NCI-H748 (cell line): ENCODE data around the gene BLMH.
A peak's percentile ranks its signal among the peaks of the same experiment; 100 is the strongest.

Experiments used
- DNase-seq: peaks from one replicate; lab custom pipeline; 2025; ENCODE audit not compliant: unreplicated experiment; lab: John Stamatoyannopoulos, UW

Gene BLMH

DNA sequence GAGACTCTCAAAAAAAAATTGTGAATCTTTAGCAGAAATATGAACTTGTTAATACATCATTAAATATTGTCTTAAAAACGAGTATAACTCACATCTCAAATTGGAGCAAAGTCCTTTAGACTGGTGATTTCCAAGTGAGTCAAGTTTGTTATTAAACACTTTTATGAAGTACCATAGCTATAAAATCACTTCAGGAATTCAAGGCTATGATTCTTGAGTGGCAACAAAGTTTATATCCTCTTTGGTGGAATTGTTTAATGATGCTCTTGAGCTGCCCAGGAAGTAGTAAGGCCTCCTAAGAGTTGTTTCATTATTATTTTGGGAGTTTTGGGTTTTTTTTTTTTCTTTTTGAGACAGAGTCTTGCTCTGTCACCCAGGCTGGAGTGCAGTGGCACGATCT lies 16.7 kb upstream of the BLMH start:
- no peak for DNase-seq

DNA sequence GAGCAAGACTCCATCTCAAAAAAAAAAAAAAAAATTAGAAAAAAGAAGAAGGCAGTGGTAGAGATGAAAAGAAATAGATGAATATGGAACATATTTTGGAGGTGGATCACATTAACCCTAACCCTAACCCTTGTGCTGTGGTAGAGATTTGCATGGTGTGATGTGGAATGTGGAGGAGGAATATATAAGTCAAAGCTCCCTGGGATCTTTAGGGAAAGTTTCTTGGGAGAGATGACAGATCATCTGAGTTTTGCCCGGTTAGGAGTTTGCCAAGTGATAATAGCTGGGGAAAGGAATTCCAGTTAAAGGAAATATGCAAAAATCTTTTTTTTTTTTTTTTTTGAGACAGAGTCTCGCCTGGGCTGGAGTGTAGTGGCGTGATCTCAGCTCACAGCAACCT lies 13.0 kb upstream of the BLMH start:
- DNase-seq: no peak

DNA sequence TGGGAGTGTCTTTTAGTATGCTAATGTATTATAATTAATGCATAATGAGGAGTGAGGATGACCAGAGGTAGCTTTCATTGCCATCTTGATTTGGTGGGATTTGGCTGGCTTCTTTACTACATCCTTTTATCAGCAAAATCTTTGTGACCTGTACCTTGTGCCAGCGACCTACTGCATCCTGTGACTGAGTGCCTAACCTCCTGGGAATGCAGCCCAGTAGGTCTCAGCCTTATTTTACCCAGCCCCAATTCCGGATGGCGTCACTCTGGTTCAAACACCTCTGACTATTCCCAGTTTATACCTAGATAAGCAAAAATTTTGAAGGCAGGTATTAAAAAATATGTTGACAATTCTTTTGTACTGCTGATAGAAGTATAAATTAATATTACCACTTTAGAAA lies 10.5 kb upstream of the BLMH start:
- no peak for DNase-seq

DNA sequence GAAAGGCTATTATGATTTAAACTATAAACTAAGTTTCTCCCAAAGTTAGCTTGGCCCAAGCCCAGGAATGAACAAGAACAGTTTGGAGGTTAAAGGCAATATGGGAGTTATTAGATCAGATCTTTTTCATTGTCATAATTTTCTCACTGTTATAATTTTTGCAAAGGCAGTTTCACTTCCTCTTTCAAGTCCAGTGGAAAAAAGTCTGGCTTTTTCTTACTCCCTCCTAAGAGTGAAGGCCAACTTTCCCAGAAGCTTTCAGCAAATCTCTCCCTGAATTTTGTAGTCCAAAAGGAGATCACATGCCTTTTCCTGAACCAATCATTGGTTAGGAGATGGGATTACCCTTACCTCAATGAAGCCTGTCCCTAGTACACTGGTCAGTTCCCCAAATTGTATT lies 9.1 kb upstream of the BLMH start:
- DNase-seq: no peak

DNA sequence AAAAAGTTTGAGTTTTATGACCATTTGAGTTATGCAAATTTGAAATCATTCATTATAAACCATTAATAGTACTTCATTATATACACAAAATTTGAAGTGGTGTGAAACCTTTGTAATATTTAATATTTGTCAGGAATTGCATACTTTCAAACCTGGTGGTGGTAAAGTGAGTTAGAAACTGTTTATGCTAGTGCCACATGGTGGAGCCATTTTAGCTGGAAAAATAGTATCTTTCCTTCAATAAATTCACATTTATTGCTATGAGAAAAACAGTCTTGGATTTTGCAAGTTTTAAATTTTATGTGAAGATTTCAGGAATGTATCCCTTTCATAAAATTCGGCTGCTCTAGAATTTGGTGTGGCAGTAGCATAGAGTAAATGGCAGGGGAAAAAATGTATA lies 7.3 kb upstream of the BLMH start:
- no peak for DNase-seq

DNA sequence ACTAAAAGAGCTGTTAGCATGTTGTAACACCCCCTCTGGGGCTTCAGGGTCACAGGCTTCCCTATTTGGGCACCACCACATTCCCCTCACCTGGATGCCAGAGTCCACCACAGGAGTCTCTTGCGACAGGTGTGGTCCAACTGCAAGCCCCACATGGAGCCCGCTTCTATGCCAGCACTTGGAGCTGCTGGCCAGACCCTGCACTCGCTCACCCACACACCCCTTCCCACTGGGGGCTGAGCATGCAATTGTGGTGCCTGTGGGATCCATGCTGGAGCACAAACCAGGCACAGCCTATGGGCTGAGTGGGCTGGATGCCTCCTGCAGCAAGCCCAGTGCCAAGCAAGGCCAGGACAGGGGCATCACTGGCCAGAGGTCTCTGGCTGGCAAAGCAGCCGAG lies 6.0 kb upstream of the BLMH start:
- no peak for DNase-seq

DNA sequence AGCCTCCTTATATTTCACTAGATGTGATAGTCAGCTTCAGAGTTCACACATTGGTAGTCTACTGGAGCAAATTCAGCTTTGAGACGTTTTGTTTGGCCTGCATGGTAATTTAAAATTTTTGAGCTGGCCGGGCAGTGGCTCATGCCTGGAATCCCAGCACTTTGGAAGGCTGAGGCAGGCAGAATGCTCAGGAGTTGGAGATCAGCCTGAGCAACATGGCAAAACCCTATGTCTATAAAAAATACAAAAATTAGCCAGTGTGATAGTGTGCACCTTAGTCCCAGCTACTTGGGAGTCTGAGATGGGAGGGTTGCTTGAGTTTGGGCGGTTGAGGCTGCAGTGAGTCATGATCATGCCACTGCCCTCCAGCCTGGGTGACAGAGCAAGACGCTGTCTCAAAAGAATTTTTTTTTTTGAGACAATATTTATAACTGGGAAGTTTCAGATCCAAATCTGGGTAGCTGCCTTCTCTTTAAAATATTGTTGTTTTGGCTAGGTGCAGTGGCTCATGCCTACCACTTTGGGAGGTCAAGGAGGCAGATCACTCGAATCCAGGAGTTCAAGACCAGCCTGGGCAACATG lies 4.8 kb upstream of the BLMH start:
- no peak for DNase-seq

DNA sequence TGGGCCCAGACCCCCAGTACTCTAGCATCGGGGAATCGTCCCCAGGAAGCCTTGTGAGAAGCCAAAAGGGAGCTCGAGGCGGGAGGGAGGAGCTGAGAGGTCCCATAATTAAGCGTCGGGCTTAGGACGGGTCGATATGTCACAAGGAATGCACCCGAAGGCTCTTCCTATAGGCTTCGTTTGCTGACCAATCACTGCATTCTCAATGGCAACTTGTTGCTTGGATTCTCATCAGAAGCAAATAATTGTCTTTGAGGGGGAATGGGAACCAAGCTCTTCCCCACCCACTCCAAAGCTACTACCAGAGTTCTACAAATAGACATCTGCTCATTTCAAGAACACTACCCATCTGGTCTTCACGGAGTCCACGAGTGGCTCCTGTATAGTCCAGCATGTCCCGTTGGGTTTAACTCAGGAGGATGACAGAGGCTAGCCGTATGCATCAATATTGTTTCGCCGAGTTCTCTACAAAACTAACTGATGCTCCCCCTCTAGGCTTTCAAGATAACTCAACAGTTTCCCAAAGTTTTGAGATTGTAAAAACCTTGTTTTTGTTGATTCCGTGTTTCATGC lies 628 bp upstream of the BLMH start:
- DNase-seq: peak; percentile 84

DNA sequence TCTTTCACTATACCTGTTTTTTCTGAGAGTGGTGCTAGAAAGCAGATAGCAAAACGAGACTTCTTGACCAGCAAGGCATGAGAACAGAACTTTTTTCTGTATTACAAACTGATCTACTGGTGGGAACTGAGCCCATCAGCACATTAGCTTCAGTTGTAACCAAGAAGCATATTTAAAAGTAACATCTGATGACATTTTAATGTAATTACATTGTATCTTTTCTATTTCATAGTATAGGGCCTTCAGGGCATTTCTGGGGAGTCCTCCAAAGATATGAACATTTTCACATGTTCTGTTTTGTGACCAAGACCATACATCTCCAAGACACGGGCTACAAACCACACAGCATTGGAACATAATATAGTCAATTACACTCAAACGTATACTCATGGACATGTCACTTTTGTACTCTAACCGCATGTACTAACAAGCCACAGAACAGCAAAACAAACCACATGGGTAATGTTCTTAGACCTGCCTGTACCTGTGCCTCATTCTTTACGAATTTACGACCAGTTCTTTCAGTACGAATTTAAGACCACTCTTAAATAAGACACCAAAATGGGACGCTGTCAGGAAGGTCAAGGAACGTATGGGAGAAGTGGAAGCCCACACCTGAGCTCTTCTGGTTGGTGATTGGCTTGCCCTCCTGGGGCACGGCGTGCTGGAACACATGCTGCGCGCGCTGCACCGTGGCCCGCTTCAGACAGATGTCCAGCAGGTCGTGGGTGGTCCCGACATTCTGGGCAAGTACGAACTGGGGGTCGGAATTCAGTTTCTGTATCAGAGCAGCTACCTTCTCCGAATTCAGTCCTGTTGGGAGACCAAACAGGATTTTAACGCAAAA lies 825 bp downstream of the BLMH start:
- peak; percentile 63 for DNase-seq

DNA sequence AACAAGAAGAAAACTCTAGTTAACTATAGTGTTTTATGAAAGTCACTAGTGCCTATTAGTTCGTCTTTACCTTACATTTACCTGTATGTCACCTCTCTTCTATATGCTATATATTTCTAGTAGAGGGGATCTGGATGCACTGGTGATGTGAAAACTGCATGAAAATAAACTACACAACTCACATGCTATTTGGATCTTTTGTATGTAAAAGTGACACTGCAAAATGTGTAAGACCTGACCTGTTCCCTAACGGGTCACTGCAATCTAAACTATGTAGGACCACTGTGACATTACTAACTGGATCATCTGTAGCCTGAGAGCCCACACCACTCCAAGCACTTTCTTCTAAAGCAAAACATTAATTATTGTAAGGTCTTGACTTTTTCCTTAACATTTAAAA lies 1.7 kb downstream of the BLMH start:
- no peak for DNase-seq

DNA sequence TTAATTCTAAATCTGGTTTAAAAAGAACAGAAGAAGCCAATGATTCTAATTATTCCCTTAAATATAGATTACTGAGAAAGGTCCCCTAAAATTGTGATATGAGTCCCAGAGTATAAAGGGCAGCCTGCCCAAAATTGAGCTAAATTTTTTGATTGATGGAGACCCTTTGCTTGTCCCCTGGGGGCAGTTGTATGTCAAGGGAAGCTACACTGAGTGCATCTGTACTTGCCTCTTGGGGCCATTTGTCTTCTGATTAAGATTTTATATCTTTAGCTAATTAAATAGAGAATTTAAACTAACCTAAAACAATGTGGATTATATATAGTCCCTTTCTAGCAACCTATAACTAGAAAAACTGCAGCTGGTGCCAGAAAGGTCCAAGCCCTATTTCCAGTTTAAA lies 12.6 kb downstream of the BLMH start:
- no peak for DNase-seq

DNA sequence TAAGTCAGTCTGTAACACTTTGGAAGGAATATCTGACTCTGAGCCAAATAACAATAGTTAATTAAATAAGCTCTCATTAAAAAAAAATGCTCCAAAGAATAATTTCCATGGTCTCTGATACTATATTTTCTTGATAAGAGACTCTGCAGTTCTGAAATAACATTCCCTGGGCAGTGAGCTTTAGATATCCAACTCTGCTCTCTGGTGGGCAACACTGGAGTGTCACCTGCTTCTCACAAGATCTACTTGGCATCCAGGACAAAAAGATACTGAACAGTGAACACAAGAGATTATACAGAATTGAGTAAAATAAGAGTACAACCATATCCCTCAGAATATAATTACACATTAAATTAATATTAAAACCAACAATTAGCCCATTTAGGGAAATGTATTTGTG lies 13.7 kb downstream of the BLMH start:
- DNase-seq: peak; percentile 47

DNA sequence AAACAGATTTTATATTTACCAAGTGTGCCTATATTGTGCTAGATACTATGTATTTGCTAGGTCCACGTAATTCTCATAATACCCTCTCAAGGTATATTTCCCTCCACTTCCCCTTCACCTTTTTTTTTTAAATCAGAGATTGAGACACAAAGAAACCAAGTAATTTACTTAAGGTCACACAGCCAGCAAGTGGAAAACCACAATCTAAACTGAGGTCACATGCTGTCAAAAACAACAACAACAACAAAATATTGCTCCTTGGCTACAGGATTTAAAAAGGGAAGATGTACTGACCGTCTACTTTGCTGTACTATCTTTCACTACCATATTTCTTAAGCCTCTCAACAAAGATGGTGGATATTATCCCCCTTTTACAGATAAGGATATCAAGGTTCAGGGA lies 15.8 kb downstream of the BLMH start:
- DNase-seq: no peak

DNA sequence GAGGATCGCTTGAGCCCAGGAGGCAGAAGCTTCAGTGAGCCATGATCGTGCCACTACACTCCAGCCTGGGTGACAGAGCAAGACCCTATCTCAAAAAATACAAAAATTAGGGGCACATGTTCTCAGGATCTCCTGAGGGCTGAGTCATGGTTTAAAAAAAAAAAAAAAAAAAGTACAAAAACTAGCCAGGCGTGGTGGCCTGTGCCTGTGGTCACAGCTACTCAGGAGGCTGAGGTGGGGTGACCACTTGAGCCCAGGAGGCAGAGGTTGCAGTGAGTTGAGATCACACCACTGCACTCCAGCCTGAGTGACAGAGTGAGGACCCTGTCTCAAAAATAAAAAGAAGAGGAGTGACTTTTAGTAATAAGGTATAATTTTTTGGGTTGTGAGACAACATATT lies 16.9 kb downstream of the BLMH start:
- no peak for DNase-seq

DNA sequence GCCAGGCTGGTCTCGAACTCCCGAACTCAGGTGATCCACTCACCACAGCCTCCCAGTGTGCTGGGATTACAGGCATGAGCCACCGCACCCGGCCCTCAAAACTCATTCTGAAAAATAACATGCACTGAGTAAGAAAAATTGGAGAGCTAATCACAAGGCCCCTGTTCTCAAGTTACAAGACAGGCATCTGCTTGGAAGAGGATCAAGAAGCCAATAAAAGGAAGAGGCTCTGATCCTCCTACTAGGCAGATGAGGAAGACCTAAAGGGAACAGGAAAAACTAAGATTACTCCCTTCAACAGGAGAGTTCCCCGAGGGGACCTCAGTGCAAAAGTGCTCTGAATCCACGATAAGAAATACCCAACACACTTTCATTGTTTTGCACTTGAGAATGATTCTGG lies 18.4 kb downstream of the BLMH start:
- DNase-seq: no peak

DNA sequence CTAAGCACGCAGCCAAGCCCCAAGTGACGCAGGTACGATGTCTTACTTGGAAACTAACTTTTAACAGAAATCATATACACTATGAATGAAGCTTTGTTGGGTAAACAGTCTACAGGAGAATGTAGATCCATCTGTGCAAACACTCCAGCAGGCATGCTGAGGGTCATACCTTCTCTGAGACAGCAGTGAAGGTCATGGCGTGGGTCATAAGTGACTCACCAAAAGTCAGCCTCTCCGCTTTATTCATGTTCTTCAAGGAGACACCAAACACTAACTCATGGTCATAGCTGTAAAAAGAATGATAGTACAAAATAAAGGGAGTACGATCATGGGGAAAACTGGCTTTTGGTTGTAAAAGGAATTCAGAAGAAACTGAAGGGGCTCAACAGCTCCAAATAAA lies 20.6 kb downstream of the BLMH start:
- DNase-seq: no peak

DNA sequence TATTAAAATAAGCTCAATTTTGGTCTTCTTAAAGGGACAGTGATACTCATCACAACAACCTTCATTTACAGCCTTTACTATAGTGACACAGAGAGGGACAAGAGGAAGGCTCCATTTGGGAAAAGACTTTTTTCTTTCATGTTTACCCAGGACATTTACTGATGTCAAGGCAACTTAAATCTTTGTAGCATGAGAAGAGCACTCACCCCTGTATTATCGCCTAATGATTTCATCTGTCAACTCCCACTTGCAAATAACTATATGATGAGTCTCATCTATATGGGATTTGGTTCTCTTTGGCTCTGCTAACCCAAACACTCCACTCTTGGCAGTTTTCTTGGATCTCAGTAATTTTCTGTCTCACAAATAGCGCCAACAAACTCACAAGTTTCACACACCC lies 24.1 kb downstream of the BLMH start:
- DNase-seq: no peak

DNA sequence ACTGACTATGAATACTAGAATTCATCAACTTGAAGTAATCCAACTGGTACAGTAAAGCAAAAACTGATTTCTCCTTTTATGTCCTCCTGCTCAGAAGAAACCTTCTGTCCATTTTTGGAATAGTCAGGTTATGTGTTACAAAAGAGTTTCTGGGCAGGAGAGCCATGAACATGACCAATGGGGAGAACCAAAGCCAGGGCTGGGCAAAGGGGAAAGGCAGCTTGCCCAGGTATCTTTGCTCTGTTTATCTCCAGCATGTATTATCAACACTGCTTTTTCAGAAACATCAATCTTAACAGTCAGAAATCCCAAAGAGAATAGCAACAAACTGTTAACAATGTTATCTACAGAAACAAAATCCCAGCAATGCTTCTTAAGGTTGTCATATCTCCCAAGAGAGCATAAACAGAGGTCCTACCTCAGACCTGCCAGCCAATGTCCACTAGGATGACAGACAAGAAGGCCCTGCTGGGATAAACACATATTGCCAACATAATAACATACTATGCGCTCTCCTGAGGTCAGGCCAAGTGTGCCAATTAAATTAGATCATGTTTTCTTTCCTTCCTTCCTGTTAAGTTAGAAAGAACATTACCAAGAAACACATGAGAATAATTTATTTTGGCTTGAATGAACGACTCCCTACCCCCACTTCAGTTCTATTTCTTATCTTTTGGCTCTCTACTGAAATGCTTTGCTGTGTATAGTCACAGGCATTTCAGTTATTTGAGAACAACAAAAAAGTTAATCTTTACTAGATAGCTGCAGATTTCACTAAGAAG lies 28.0 kb downstream of the BLMH start:
- no peak for DNase-seq

DNA sequence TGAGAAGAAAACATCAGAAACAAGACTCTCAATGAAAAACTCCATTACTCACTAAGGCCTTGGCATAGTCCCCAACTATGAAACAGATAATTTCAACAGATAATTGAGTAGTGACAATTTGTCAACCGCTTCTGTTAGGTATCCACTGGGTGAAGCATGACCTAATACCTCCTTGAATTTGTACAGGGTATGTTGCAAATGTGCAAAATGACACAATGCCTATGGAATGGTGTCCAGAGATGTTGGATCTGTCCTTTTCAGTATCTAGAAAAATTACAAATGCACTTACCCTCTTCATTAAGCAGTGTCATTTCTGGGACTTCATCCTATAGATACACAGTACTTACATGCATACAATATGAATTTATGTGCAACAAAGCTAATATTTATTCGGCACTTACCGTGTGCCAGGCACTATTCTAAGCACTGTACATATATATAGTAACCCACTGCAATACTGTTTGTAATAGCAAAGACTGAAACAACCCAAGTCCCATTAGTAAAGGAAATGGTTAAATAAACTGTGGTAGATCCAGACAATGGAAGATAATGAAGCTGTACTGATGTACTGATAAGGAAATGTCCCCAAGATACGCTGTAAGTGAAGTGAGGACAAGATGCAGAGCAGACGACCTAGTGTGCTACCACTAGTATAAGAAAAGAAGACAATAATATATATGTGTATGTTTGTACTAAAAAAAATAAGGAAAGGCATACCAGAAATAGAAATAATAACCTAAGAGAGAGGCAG lies 34.8 kb downstream of the BLMH start:
- no peak for DNase-seq

DNA sequence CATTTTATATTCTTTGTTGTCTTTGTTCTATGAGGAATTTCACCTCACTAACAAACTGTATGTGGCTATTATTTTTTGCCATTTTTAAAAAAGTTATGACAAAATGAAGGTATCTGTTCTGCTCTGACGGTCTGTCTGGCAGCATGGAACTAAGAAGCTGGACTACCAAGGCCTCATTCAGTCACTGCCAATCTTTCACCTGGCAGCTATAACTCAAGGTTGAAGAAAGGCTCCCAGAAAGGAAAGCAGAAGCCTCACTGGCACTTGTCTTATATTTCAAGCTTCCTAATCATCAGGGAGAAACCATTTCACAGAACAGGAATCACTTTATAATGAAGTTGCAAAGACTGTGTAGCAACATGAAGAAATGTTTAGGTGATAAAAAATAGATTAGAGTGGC lies 37.6 kb downstream of the BLMH start:
- DNase-seq: no peak

DNA sequence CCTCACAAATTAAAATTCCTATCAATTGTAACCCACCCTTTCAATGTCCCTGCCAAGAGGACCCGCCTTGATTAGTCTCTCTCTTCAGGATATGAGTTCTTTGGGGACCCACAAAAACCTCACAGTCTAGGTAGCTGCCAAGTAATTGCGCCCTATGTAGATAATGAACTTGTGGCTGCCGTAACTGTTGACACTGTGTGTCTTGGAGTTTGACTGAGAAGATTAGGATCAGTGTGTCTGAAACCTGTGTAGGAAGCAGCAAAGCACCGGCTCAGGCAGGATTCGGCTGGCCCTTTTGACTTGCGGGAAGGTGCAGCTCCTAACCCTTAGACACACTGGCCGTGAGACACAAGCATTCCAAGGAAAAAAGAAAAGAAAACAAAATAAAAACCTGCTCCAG lies 38.4 kb downstream of the BLMH start:
- no peak for DNase-seq
